Pancreas (tissue), 10 donors: ENCODE measurements around the gene KSR1. TPM values are rescaled to one million over a fixed set of nuclear protein-coding genes. Genes with fewer than 3 reads are reported as not detected.
A peak's percentile ranks its signal among the peaks of the same experiment; 100 is the strongest.

Experiments
- ATAC-seq, 4 donors: fragments of 200-7000 bp; cut with Tn5 transposase; one replicate each; pipeline versions ENCODE4 v1.8.0 to v1.9.1; 2020; ENCODE audit warnings: mild to moderate bottlenecking in 4 of 4, moderate library complexity in 4 of 4
- DNase-seq, 6 donors: peaks; one replicate each; pipeline ENCODE4 v3.0.0-alpha.2; 2020
- FAIRE-seq: peaks from 2 replicates; lab custom pipeline; 2012; peaks lifted over from hg19 to GRCh38; lab: Jason Lieb, UNC
- H3K27ac ChIP-seq, 4 donors: fragments of 200-600 bp; sonication (generic); 1 replicate in 3 of 4; 2 replicates in 1 of 4; pipeline versions ENCODE4 v1.5.0 to v1.8.0; 2020
- H3K27me3 ChIP-seq, 4 donors: fragments of 200-600 bp; one replicate each; pipeline ENCODE4 v1.8.0; 2021
- H3K36me3 ChIP-seq, 3 donors: fragments of 200-600 bp; sonication (generic) in 1 of 3; one replicate each; pipeline versions ENCODE4 v1.5.0 to v1.8.0; 2020 to 2021
- H3K4me1 ChIP-seq, 3 donors: fragments of 200-600 bp; one replicate each; pipeline ENCODE4 v1.8.0; 2021
- H3K4me3 ChIP-seq, 4 donors: fragments of 200-600 bp; sonication (generic) in 2 of 4; one replicate each; pipeline versions ENCODE4 v1.5.0 to v1.8.0; 2020 to 2021
- H3K9me3 ChIP-seq, 4 donors: fragments of 200-600 bp; one replicate each; pipeline ENCODE4 v1.8.0; 2021
- CTCF ChIP-seq, 4 donors: fragments of 200-600 bp; sonication (generic) in 3 of 4; IDR thresholded peaks; one replicate each; pipeline versions ENCODE4 v1.5.0 to v1.8.0; 2021; ENCODE audit warnings: antibody characterized with exemption in 4 of 4
- WGBS, 2 donors: extraction: QIAGEN DNeasy Blood & Tissue Kit; methylation state at CpG; one replicate each; pipeline ENCODE4 v1.1.7; 2013; 5-methylcytosine and 5-hydroxymethylcytosine counted together
- intact Hi-C, 3 donors: fragments of 100-400 bp; cut with DNase I; formaldehyde crosslinking; loops; one replicate each; pipeline versions ENCODE4 v1.11.1 to v1.14.2; 2022
- polyA plus RNA-seq, 2 donors: library from polyadenylated mRNA; stranded (reverse); fragments of 200-250 nt; gene quantifications; one replicate each; pipeline ENCODE4 v1.2.3, GENCODE V29; 2013
- total RNA-seq, 6 donors: library from RNA; stranded (reverse); fragmentation: NEBNext Ultra II Directional in 4 of 6; extraction: Animal tissue kit (Norgen Biotek cat#: 25700) in 4 of 6; gene quantifications; one replicate each; pipeline versions ENCODE4 v1.2.1 to v1.2.4, GENCODE V29; 2021 to 2023
- donor health status: healthy with polysubstance abuse.
- donor health status: DM: no; HTN: no; CAD: no; lungs with moderate emphysema.
- donor health status: DM: no; HTN: no; CAD: no.
- donor health status: control.
- donor health status: control.
- donor health status: Bipolar disorder and iron deficiency.
- donor health status: DM: yes; HTN: yes; CAD: no.
- donor health status: DM: no; HTN: no; CAD: no.
- donor health status: DM: no; HTN: no; CAD: no.
- donor health status: DM: yes; HTN: yes; CAD: no.

Gene KSR1
- total and polyA plus RNA-seq, 8 donors, result 68.2 to 139 (median 103) TPM

- TF ChIP-seq CTCF (IDR thresholded peaks at IDR 0.05), result no peak
- ATAC-seq (no peak), DNase-seq (peak in 1 of 6 donors; percentile 49), FAIRE-seq (no peak)
- H3K27ac ChIP-seq, result no peak overlapping the region
- WGBS, 2 donors, result 81 to 92% methylated on average over 11 of the region's 11 CpGs
- intact Hi-C loops, result loop anchor here in 1 of 3 donors (10.0 kb wide), 1 partner anchor 208 kb away; no protein-coding TSS in a partner anchor
- H3K4me1 ChIP-seq, result no peaks in the 10 kb centered on the region
- H3K36me3 ChIP-seq, result no peaks in the 10 kb centered on the region
- no peaks in the 10 kb centered on the region for H3K27me3 ChIP-seq
- H3K4me3 ChIP-seq, result no peak overlapping the region
- H3K9me3 ChIP-seq, result no peaks in the 10 kb centered on the region
Observed at GRCh38 chr17:27666831-27667560, 210.7 kb downstream of the KSR1 start.

- ATAC-seq (no peak), FAIRE-seq (no peak), DNase-seq (peak in 1 of 6 donors; percentile 35)
- Histone ChIP-seq H3K4me3 (no peak overlapping the region), H3K27ac (no peak overlapping the region), H3K27me3 (no peaks in the 10 kb centered on the region), H3K4me1 (no peaks in the 10 kb centered on the region), H3K9me3 (no peaks in the 10 kb centered on the region), H3K36me3 (no peaks in the 10 kb centered on the region)
- WGBS, 2 donors, result 77 to 83% methylated on average over 12 of the region's 12 CpGs
- intact Hi-C loops, result loop anchor here in 1 of 3 donors (10.0 kb wide), 1 partner anchor 207 kb away; no protein-coding TSS in a partner anchor
- TF ChIP-seq CTCF (IDR thresholded peaks at IDR 0.05), result no peak
Observed at GRCh38 chr17:27667656-27668487, 211.6 kb downstream of the KSR1 start.

- ATAC-seq (no peak), FAIRE-seq (no peak), DNase-seq (peak in 1 of 6 donors; percentile 31)
- Histone ChIP-seq H3K27ac (no peak overlapping the region), H3K9me3 (no peaks in the 10 kb centered on the region), H3K4me1 (no peaks in the 10 kb centered on the region), H3K4me3 (no peak overlapping the region), H3K36me3 (no peaks in the 10 kb centered on the region), H3K27me3 (no peaks in the 10 kb centered on the region)
- intact Hi-C loops, result loop anchor here in 1 of 3 donors (10.0 kb wide), 1 partner anchor 206 kb away; no protein-coding TSS in a partner anchor
- no peak for TF ChIP-seq CTCF (IDR thresholded peaks at IDR 0.05)
- 77 to 83% methylated on average over 2 of the region's 2 CpGs for WGBS, 2 donors
Observed at GRCh38 chr17:27668488-27668823, 212.2 kb downstream of the KSR1 start.

GRCh38 chr17:27669136-27669535 lies 212.9 kb downstream of the KSR1 start:
- Histone ChIP-seq H3K4me1 (no peaks in the 10 kb centered on the region), H3K27ac (no peak overlapping the region), H3K27me3 (no peaks in the 10 kb centered on the region), H3K4me3 (no peak overlapping the region), H3K9me3 (no peaks in the 10 kb centered on the region), H3K36me3 (no peaks in the 10 kb centered on the region)
- 85 to 94% methylated on average over 7 of the region's 7 CpGs for WGBS, 2 donors
- no peak for FAIRE-seq
- intact Hi-C loops, result loop anchor here in 1 of 3 donors (10.0 kb wide), 1 partner anchor 206 kb away; no protein-coding TSS in a partner anchor
- ATAC-seq, result no peak
- TF ChIP-seq CTCF (IDR thresholded peaks at IDR 0.05), result no peak
- peak in 1 of 6 donors; percentile 31 for DNase-seq
